Measurements from ENCODE around the gene CCM2. TPM values are rescaled to one million over a fixed set of nuclear protein-coding genes. Genes with fewer than 3 reads are reported as not detected.

Gene CCM2
- total and polyA plus RNA-seq, 2 of the 8 experiments (the other 6 are each of a cell fraction or from before 2014, with no cell fraction given), result 31.6 to 41.2 TPM

DNA sequence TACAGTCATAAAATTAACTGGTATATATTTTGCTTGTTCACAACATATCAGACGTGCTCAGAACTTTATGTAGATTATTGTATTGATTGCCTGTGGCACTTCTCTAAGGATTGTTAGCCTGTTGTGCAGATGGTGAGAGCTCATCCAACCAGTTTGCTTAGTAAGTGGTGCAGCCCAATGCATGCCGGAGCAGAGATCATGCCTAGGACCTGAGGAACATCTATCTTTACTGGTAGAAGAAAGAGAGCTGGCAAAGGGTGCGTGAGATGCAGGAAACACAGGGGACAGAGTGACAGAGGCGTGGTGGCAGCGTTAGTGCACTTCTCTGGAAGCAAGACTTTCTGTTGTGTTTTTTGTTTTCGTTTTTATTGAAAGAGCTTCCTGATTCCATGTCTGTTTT, 35.9 kb downstream of the CCM2 start (continued):
- no peak for TF ChIP-seq SRF (IDR thresholded peaks at IDR 0.05; ENCODE audit: low read depth, low read length)
- TF ChIP-seq SIX5 (IDR thresholded peaks at IDR 0.05; ENCODE audit: low read depth, low read length), result no peak
- TF ChIP-seq E2F6 (IDR thresholded peaks at IDR 0.05), result no peak

Data from H1 (cell line).